IPS DF 6.9 (cell line): ENCODE measurements around the gene FYCO1.

ENCODE experiments used
- DNase-seq: peaks from one replicate; pipeline ENCODE4 v3.0.0-alpha.2; 2013; ENCODE audit warnings: low read depth, low spot score
- H3K27ac ChIP-seq: one replicate; pipeline ENCODE4 v1.5.1; 2013; ENCODE audit warnings: low read length, control low read depth
- H3K27me3 ChIP-seq: 2 replicates; pipeline ENCODE4 v1.6.1; 2013; ENCODE audit warnings: mild to moderate bottlenecking, low read length; ENCODE audit not compliant: control insufficient read depth, insufficient read depth
- H3K36me3 ChIP-seq: 2 replicates; pipeline ENCODE4 v1.6.1; 2013; ENCODE audit warnings: low read length; ENCODE audit not compliant: control insufficient read depth, insufficient read depth
- H3K4me1 ChIP-seq: 2 replicates; pipeline ENCODE4 v1.6.1; 2013; ENCODE audit warnings: low read length; ENCODE audit not compliant: control insufficient read depth, insufficient read depth
- H3K4me3 ChIP-seq: 2 replicates; pipeline ENCODE4 v1.5.1; 2013; ENCODE audit warnings: mild to moderate bottlenecking, low read length
- H3K9me3 ChIP-seq: 2 replicates; pipeline ENCODE4 v1.6.1; 2013; ENCODE audit warnings: low read length, inconsistent platforms; ENCODE audit not compliant: control insufficient read depth, insufficient read depth
- WGBS: extraction: QIAGEN DNeasy Blood & Tissue Kit; methylation state at CpG from one replicate; pipeline ENCODE4 v1.1.7; 2013; ENCODE audit warnings: mixed read lengths, missing lambda C conversion rate; ENCODE audit not compliant: insufficient read length, insufficient coverage; 5-methylcytosine and 5-hydroxymethylcytosine counted together

FYCO1 gene

DNA sequence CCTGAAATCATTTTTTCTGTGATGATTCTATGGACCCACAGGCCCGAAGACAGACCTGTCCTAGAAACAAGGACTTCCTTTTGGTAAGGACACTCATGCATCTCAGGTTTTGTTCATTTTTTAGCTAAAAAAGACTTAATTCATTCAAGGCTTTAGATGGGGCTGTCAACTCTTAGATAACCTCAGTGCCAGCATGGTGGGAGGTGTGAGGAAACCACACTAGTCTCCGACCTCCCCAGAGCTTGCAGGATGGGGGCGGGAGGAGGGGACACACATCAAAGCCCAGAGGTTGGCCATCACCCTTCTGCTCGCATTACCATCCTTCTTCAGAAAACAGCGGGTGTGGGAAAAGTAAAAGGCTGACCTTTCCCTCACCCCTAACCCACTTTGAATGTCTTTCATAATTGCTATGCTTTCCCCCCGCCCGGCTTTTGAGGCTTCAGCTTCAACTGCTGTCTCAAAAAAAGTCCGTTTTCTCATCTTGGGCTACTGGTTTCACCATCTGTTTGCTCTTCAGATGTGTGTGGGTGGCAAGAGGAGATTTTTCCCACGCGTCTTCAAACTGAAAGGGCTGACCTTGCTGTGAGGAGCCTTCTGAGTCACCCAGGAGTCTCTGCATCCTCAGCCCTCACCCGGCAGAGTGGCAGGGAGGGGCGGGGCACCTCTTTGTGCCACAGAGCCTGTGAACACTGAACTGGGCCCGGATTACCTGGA, 79.9 kb downstream of the FYCO1 start:
- Histone ChIP-seq H3K27ac (no peak overlapping the region), H3K4me1 (no peaks in the 10 kb centered on the region), H3K27me3 (no peaks in the 10 kb centered on the region), H3K4me3 (no peak overlapping the region), H3K9me3 (no peaks in the 10 kb centered on the region), H3K36me3 (no peaks in the 10 kb centered on the region; the same call in 1 of the 2 replicates)
- DNase-seq, result no peak
- no CpG with 5 or more reads among the region's 13 CpGs for WGBS

DNA sequence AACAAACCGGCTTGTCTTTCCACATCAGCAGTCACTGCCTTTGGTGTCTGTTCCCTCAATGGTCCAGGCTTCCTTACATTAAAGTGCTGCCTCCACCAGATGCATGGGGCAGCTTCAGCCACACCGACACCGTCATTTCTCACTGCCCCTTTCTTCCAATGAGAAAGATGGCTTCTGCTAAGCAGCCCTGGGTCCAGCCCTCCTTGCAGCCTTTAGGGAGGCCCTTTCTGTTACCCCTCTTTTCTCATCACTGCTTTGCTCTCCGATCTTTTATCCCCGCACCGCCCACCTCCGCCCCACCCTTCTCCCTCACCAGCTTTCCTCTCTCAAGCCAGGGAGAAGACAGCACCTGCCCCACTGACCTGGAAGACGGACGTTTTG, 80.6 kb downstream of the FYCO1 start:
- no peaks in the 10 kb centered on the region for H3K9me3 ChIP-seq
- H3K27ac ChIP-seq, result no peak overlapping the region
- H3K36me3 ChIP-seq, result no peaks in the 10 kb centered on the region; the same call in 1 of the 2 replicates
- no peaks in the 10 kb centered on the region for H3K27me3 ChIP-seq
- whole genome bisulfite sequencing, result 100% methylated on average over 4 of the region's 9 CpGs
- DNase-seq, result no peak
- no peaks in the 10 kb centered on the region for H3K4me1 ChIP-seq
- H3K4me3 ChIP-seq, result no peak overlapping the region

DNA sequence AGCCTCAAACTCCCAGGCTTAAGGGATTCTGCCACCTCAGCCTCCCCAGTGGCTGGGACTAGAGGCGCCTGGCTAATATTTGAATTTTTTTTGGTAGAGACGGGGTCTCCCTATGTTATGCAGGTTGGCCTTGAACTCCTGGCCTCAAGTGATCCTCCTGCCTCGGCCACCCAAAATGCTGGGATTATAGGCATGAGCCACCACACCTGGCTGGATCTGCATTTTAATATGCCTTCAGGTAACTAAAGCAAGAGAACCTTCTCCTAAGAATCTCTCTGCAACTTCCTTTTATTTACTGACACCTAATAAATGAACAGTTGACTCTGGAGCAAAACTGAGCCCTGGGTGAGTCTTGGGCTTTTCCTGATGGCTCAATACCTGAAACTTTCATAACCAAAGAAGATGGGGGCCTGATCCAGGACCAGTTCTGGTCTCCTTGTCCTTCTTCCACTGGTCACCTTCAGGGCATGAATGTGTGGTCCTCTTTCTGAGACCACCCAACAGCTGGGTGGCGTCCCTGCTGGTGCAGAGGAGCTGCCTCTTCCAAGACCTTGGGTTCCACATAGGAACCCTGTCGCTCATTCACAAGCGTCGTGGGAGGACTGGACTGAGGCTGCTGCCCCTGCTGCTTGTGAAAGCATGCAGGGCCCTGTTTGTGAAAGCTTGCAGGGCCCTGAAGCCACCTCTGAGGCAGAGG, 81.1 kb downstream of the FYCO1 start:
- H3K27me3 ChIP-seq, result no peaks in the 10 kb centered on the region
- no CpG with 5 or more reads among the region's 7 CpGs for WGBS
- no peak for DNase-seq
- no peak overlapping the region for H3K4me3 ChIP-seq
- H3K9me3 ChIP-seq, result no peaks in the 10 kb centered on the region
- no peaks in the 10 kb centered on the region for H3K4me1 ChIP-seq
- H3K27ac ChIP-seq, result no peak overlapping the region
- H3K36me3 ChIP-seq, result no peaks in the 10 kb centered on the region

DNA sequence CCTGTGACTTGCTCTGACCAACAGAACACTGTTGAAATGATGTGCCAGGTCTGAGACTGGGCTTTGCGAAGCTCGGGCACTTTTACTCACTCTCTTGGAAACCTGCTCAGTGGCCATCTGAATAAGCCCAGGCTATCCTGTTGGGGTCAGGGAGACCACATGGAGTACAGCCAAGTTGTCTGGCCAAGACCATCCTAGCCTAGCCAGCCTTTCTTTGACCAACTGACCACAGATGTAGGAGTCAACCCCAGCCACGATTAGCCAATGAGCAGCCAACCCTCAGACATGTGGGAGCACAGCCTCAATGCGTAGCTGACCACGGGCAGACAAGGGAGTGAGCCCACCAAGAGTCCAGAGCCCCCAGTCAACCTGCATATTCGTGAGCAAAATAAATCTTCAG, 83.2 kb downstream of the FYCO1 start:
- Histone ChIP-seq H3K27me3 (no peaks in the 10 kb centered on the region), H3K4me1 (no peaks in the 10 kb centered on the region), H3K36me3 (no peaks in the 10 kb centered on the region), H3K27ac (no peak overlapping the region), H3K4me3 (no peak overlapping the region), H3K9me3 (no peaks in the 10 kb centered on the region)
- no peak for DNase-seq
- no CpG with 5 or more reads among the region's 6 CpGs for WGBS

DNA sequence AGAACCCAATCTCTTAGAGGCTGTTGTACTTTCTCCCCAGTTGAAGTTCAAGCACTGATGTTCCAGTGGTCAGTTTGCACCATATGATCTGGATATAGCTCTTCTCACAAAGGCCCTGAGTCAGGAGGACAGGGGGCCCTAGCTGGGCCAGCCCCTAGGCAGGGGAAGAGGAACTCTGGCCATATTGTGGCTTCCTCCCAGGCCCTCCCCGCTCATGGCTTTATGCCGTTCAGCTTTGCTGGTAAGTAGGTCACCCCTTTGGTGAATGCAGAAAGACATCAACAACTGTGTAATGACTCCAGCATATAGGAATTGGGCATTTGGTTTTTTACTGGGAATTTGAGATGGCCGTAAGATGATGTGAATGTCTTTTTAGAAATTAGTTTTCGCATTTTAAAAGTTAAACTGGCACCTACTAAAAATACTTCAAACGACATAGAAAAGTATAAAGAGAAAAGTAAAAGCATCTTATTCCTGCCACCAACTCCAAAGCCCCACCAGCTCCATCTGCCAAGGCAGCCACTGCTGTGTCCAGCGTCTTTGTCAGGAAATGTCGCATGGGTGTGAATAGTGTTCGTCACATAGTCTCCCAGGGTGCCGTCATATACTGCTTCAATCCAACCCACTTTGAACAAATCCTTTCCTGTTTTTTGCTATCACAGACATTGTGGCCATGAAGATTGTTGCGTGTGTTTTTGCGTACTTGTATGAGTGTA, 84.0 kb downstream of the FYCO1 start:
- no peak for DNase-seq
- H3K27me3 ChIP-seq, result no peaks in the 10 kb centered on the region
- H3K9me3 ChIP-seq, result no peaks in the 10 kb centered on the region
- H3K36me3 ChIP-seq, result no peaks in the 10 kb centered on the region
- no peaks in the 10 kb centered on the region for H3K4me1 ChIP-seq
- WGBS, result 100% methylated on average over 2 of the region's 11 CpGs
- H3K27ac ChIP-seq, result no peak overlapping the region
- H3K4me3 ChIP-seq, result no peak overlapping the region

DNA sequence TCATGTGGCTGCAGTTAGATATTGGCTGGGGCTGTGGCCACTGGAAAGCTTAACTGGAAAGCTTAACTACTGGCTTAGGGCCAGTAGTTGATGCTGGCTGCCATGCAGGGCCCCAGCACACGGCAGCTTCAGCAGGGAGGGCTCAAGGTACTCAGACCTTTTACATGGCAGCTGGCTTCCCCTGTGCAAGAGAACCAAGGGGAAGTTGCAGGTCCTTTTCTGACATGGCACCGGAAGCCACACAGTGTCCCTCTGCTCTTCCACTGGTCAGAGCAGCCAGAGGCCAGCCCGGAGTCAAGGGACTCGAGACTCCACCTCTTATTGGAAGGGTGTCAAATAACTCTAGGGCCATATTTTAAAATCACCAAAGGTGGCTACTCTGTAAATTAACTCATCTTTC, 84.7 kb downstream of the FYCO1 start:
- WGBS, result no CpG with 5 or more reads among the region's 4 CpGs
- Histone ChIP-seq H3K4me1 (no peaks in the 10 kb centered on the region), H3K4me3 (no peak overlapping the region), H3K27ac (no peak overlapping the region), H3K27me3 (no peaks in the 10 kb centered on the region), H3K9me3 (no peaks in the 10 kb centered on the region), H3K36me3 (no peaks in the 10 kb centered on the region)
- DNase-seq, result no peak

DNA sequence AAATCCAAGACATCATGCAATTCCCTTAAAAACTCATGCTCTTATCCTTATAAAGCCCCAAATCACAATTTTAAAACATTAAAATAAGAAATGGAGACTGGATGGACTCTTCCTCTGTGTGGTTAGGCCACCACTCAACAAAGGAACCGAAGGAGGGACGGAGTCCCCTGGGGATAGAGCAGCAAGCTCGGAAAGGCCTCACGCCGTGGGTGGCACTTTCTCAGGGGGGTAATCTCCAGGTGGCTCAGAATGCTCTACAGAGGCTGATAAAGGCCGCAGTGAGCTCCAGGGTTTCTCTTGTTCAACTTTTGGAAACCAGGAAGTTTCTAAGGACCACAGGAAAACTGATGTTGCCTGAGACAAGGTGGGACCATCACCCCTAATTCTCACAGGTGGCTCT, 86.1 kb downstream of the FYCO1 start:
- H3K4me3 ChIP-seq, result no peak overlapping the region
- no peaks in the 10 kb centered on the region for H3K27me3 ChIP-seq
- DNase-seq, result no peak
- no peaks in the 10 kb centered on the region for H3K4me1 ChIP-seq
- H3K9me3 ChIP-seq, result no peaks in the 10 kb centered on the region
- no peaks in the 10 kb centered on the region for H3K36me3 ChIP-seq
- no peak overlapping the region for H3K27ac ChIP-seq
- no CpG with 5 or more reads among the region's 6 CpGs for WGBS

DNA sequence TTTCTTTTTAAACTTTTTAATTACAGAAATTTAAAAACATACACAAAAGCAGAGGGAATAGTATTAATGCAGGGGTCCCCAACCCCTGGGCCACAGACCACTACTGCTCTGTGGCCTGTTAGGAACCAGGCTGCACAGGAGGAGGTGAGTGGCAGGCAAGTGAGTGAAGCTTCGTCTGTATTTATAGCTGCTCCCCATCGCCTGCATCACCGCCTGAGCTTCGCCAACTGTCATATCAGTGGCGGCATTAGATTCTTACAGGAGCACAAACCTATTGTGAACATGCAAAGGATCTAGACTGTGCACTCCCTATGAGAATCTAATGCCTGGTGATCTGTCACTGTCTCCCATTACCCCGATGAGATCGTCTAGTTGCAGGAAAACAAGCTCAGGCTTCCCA, 86.9 kb downstream of the FYCO1 start:
- Histone ChIP-seq H3K27me3 (no peaks in the 10 kb centered on the region), H3K9me3 (no peaks in the 10 kb centered on the region), H3K27ac (no peak overlapping the region), H3K4me1 (no peaks in the 10 kb centered on the region), H3K4me3 (no peak overlapping the region), H3K36me3 (no peaks in the 10 kb centered on the region)
- no peak for DNase-seq
- WGBS, result no CpG with 5 or more reads among the region's 7 CpGs

DNA sequence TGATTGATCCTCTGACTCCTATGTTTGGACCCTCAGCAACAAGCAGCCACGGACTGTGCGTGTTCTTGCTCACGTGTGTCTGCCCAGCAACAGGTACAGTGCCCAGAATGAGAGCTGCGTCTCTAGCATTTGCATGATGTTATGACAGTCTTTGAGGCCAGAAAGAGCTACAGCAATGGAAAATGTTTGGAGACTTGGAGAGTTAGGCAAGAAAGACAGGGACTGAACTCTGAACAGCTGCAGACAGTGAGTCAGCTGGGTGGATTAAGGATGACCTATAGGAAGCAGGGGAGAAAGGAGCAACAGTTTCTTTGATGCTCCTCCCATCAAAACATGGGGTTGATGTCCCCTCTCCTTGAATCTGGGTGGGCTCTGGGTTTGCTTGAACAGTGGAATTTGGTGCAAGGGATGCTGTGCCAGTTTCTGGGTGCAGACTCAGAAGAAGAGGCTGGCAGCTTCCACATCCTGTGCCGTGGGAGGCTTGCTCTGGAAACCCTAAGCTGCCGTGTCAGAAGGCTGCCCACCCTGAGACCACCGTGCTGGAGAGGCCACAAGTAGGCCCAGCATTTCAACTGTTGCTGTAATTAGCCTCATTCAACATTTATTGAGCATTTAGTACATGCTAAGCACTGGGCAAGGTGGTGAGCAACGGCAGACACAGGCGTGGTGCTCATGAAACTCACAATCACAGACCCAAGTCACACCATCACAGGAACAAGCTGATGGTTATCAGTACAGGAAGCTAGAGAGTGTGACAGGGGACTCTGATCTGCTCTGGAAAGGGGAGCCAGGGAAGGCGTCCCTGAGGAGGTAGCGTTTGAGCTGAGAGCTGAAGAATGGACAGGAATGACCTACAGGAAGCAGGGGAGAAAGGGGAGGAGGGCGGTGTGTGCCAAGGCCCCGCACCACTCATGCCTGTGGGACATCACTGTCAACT, 87.6 kb downstream of the FYCO1 start:
- no peaks in the 10 kb centered on the region for H3K36me3 ChIP-seq
- no peaks in the 10 kb centered on the region for H3K4me1 ChIP-seq
- no peak for DNase-seq
- H3K4me3 ChIP-seq, result no peak overlapping the region
- no peak overlapping the region for H3K27ac ChIP-seq
- no peaks in the 10 kb centered on the region for H3K27me3 ChIP-seq
- no peaks in the 10 kb centered on the region for H3K9me3 ChIP-seq
- no CpG with 5 or more reads among the region's 13 CpGs for WGBS
